SK-N-SH treated with all-trans-retinoic acid at 6 μM for 48 hours (cell line): Measurements from ENCODE around the gene CLCN7.

Experiments
- ATAC-seq: fragments of 200-7000 bp; cut with Tn5 transposase; 3 replicates; pipeline ENCODE4 v1.9.1; 2020; ENCODE audit warnings: mild to moderate bottlenecking, moderate library complexity
- ARNTL ChIP-seq: fragments of 450-650 bp; formaldehyde crosslinking; IDR thresholded peaks from 2 replicates; pipeline ENCODE4 v1.5.0; 2020; ENCODE audit warnings: low read depth, mild to moderate bottlenecking, moderate library complexity, borderline replicate concordance
- CREB5 ChIP-seq: fragments of 250-450 bp; sonication (Bioruptor Pico); IDR thresholded peaks from 2 replicates; pipeline ENCODE4 v1.5.1; 2020; ENCODE audit warnings: low read depth, mild to moderate bottlenecking, moderate library complexity
- CSDC2 ChIP-seq: fragments of 250-450 bp; sonication (Bioruptor Pico); IDR thresholded peaks from 2 replicates; pipeline ENCODE4 v1.5.0; 2020; ENCODE audit warnings: mild to moderate bottlenecking, moderate library complexity
- CSRNP3 ChIP-seq: fragments of 250-450 bp; sonication (Bioruptor Pico); IDR thresholded peaks from 2 replicates; pipeline ENCODE4 v1.5.1; 2021; ENCODE audit warnings: mild to moderate bottlenecking, moderate library complexity
- ESRRG ChIP-seq: fragments of 250-450 bp; sonication (Bioruptor Pico); IDR thresholded peaks from 2 replicates; pipeline ENCODE4 v1.6.1; 2021; ENCODE audit warnings: mild to moderate bottlenecking
- GLIS3 ChIP-seq: fragments of 250-450 bp; sonication (Bioruptor Pico); IDR thresholded peaks from 2 replicates; pipeline ENCODE4 v1.5.0; 2020; ENCODE audit warnings: mild to moderate bottlenecking, moderate library complexity
- ISL1 ChIP-seq: fragments of 250-450 bp; sonication (Bioruptor Pico); IDR thresholded peaks from 2 replicates; pipeline ENCODE4 v2.1.2; 2022; ENCODE audit warnings: mild to moderate bottlenecking, moderate library complexity
- OSR1 ChIP-seq: fragments of 250-450 bp; sonication (Bioruptor Pico); IDR thresholded peaks from 2 replicates; pipeline ENCODE4 v1.8.0; 2022; ENCODE audit warnings: moderate library complexity, mild to moderate bottlenecking, inconsistent platforms
- PATZ1 ChIP-seq: fragments of 250-450 bp; sonication (Bioruptor Pico); IDR thresholded peaks from 2 replicates; pipeline ENCODE4 v1.8.0; 2020; ENCODE audit warnings: mild to moderate bottlenecking, moderate library complexity, borderline replicate concordance
- POU6F1 ChIP-seq: fragments of 250-450 bp; sonication (Bioruptor Pico); IDR thresholded peaks from 2 replicates; pipeline ENCODE4 v1.8.0; 2021; ENCODE audit warnings: low read depth, mild to moderate bottlenecking, moderate library complexity, borderline replicate concordance
- PPARA ChIP-seq: fragments of 250-450 bp; sonication (Bioruptor Pico); IDR thresholded peaks from 2 replicates; pipeline ENCODE4 v1.5.0; 2020; ENCODE audit warnings: mild to moderate bottlenecking, borderline replicate concordance
- RARB ChIP-seq: fragments of 250-450 bp; sonication (Bioruptor Pico); IDR thresholded peaks from 2 replicates; pipeline ENCODE4 v1.8.0; 2021; ENCODE audit warnings: mild to moderate bottlenecking, moderate library complexity
- SNAI2 ChIP-seq: fragments of 250-450 bp; sonication (Bioruptor Pico); IDR thresholded peaks from 2 replicates; pipeline ENCODE4 v1.5.0; 2020; ENCODE audit warnings: mild to moderate bottlenecking, moderate library complexity
- TCF4 ChIP-seq: fragments of 250-450 bp; sonication (Bioruptor Pico); IDR thresholded peaks from 2 replicates; pipeline ENCODE4 v1.8.0; 2021; ENCODE audit warnings: mild to moderate bottlenecking, moderate library complexity, borderline replicate concordance
- ZC3H10 ChIP-seq: fragments of 250-450 bp; sonication (Bioruptor Pico); IDR thresholded peaks from 2 replicates; pipeline ENCODE4 v1.5.1; 2021; ENCODE audit warnings: mild to moderate bottlenecking, moderate library complexity
- ZFP3 ChIP-seq: fragments of 250-450 bp; sonication (Bioruptor Pico); IDR thresholded peaks from 2 replicates; pipeline ENCODE4 v1.5.0; 2020; ENCODE audit warnings: mild to moderate bottlenecking, moderate library complexity
- ZFP30 ChIP-seq: fragments of 450-650 bp; formaldehyde crosslinking; IDR thresholded peaks from 2 replicates; pipeline ENCODE4 v1.5.0; 2022; ENCODE audit warnings: mild to moderate bottlenecking, moderate library complexity
- ZNF565 ChIP-seq: fragments of 450-650 bp; formaldehyde crosslinking; conservative IDR thresholded peaks from 2 replicates; pipeline ENCODE4 v1.5.0; 2020; ENCODE audit warnings: low read depth, mild to moderate bottlenecking, moderate library complexity
- ZNF70 ChIP-seq: fragments of 450-650 bp; formaldehyde crosslinking; IDR thresholded peaks from 2 replicates; pipeline ENCODE4 v1.5.0; 2020; ENCODE audit warnings: mild to moderate bottlenecking, moderate library complexity
- ZNF8 ChIP-seq: fragments of 450-650 bp; formaldehyde crosslinking; IDR thresholded peaks from 2 replicates; pipeline ENCODE4 v1.5.0; 2020; ENCODE audit warnings: mild to moderate bottlenecking, moderate library complexity

Gene CLCN7

GRCh38 chr16:1499756-1500464, 25.1 kb upstream of the CLCN7 start (continued):
- TF ChIP-seq POU6F1 (CRISPR knock-in tag) (no peak), CSRNP3 (no peak), ZNF565 (CRISPR knock-in tag) (no peak), CSDC2 (CRISPR knock-in tag) (no peak), ISL1 (CRISPR knock-in tag) (no peak)

- ATAC-seq, result no peak
- TF ChIP-seq ZNF565 (CRISPR knock-in tag) (no peak), ZNF8 (CRISPR knock-in tag) (no peak), ZC3H10 (no peak), SNAI2 (CRISPR knock-in tag) (no peak), ZNF70 (CRISPR knock-in tag) (no peak), GLIS3 (CRISPR knock-in tag) (no peak), ZFP3 (CRISPR knock-in tag) (no peak), RARB (CRISPR knock-in tag) (no peak), ZFP30 (no peak), POU6F1 (CRISPR knock-in tag) (no peak), CSDC2 (CRISPR knock-in tag) (no peak), PATZ1 (no peak), ESRRG (CRISPR knock-in tag) (no peak), CSRNP3 (no peak), TCF4 (CRISPR knock-in tag) (no peak), OSR1 (no peak), CREB5 (CRISPR knock-in tag) (no peak), PPARA (no peak), ARNTL (CRISPR knock-in tag) (no peak)
- TF ChIP-seq, all 23 proteins: peak for 0
Observed at GRCh38 chr16:1498899-1499676, 24.3 kb upstream of the CLCN7 start.
